GM23338 (cell line): ENCODE measurements around the gene ATP5MG. TPM values are rescaled to one million over a fixed set of nuclear protein-coding genes. Genes with fewer than 3 reads are reported as not detected.

Experiments used
- ATAC-seq: fragments of 200-7000 bp; cut with Tn5 transposase; 3 replicates; pipeline ENCODE4 v1.9.1; 2020
- DNase-seq: peaks from one replicate; pipeline ENCODE4 v3.0.0-alpha.2; 2015; ENCODE audit warnings: low spot score
- H2AFZ ChIP-seq: fragments of 200-600 bp; sonication (generic); 2 replicates; pipeline ENCODE4 v1.8.0; 2016; ENCODE audit warnings: antibody characterized with exemption, mild to moderate bottlenecking, moderate library complexity
- H3F3A ChIP-seq: fragments of 200-600 bp; sonication (generic); replicated peaks from 2 replicates; pipeline ENCODE4 v1.8.0; 2017; ENCODE audit warnings: antibody characterized with exemption, mixed run types, low read depth
- H3K27ac ChIP-seq: fragments of 200-600 bp; sonication (generic); 2 replicates; pipeline ENCODE4 v1.6.1; 2016; ENCODE audit warnings: low read depth
- H3K27me3 ChIP-seq: fragments of 200-600 bp; sonication (generic); 2 replicates; pipeline ENCODE4 v1.8.0; 2016; ENCODE audit warnings: mild to moderate bottlenecking, mixed run types, moderate library complexity; ENCODE audit not compliant: insufficient read depth
- H3K36me3 ChIP-seq: fragments of 200-600 bp; sonication (generic); 2 replicates; pipeline ENCODE4 v1.8.0; 2016; ENCODE audit warnings: mild to moderate bottlenecking; ENCODE audit not compliant: insufficient read depth
- H3K4me1 ChIP-seq: fragments of 200-600 bp; sonication (generic); 2 replicates; pipeline ENCODE4 v1.8.0; 2016; ENCODE audit warnings: mild to moderate bottlenecking, moderate library complexity; ENCODE audit not compliant: insufficient read depth
- H3K4me2 ChIP-seq: fragments of 200-600 bp; sonication (generic); 2 replicates; pipeline ENCODE4 v1.7.1; 2017; ENCODE audit warnings: mixed run types
- H3K4me3 ChIP-seq: fragments of 200-600 bp; sonication (generic); 2 replicates; pipeline ENCODE4 v1.6.1; 2016; ENCODE audit warnings: mixed run types
- H3K79me2 ChIP-seq: fragments of 200-600 bp; sonication (generic); replicated peaks from 2 replicates; pipeline ENCODE4 v1.8.0; 2017; ENCODE audit warnings: mild to moderate bottlenecking; ENCODE audit not compliant: insufficient read depth
- H3K9me2 ChIP-seq: fragments of 200-600 bp; sonication (generic); 2 replicates; pipeline ENCODE4 v1.8.0; 2017; ENCODE audit not compliant: insufficient read depth
- H4K20me1 ChIP-seq: fragments of 200-600 bp; sonication (generic); replicated peaks from 2 replicates; pipeline ENCODE4 v1.8.0; 2017; ENCODE audit warnings: mild to moderate bottlenecking; ENCODE audit not compliant: insufficient read depth
- H3K27ac Mint-ChIP-seq: 2 replicates; pipeline ENCODE4 v1.8.0; 2020; ENCODE audit warnings: inconsistent platforms, mild to moderate bottlenecking, moderate library complexity, mixed read lengths
- H3K27me3 Mint-ChIP-seq: 3 replicates; pipeline ENCODE4 v1.8.0; 2022; ENCODE audit warnings: low read depth, mild to moderate bottlenecking, moderate library complexity, mixed read lengths, inconsistent platforms; ENCODE audit not compliant: insufficient read depth, poor library complexity
- H3K36me3 Mint-ChIP-seq: 3 replicates; pipeline ENCODE4 v1.8.0; 2021; ENCODE audit warnings: low read depth, mild to moderate bottlenecking, inconsistent platforms, moderate library complexity, mixed read lengths
- H3K4me1 Mint-ChIP-seq: 3 replicates; pipeline ENCODE4 v1.8.0; 2020; ENCODE audit warnings: mild to moderate bottlenecking, inconsistent platforms, mixed read lengths
- H3K4me3 Mint-ChIP-seq: 3 replicates; pipeline ENCODE4 v1.8.0; 2021; ENCODE audit warnings: moderate library complexity, mild to moderate bottlenecking, inconsistent platforms, mixed read lengths
- H3K9me3 Mint-ChIP-seq: 3 replicates; pipeline ENCODE4 v1.8.0; 2020; ENCODE audit warnings: moderate library complexity, mild to moderate bottlenecking, inconsistent platforms, mixed read lengths
- CREB1 ChIP-seq: fragments of 250-450 bp; sonication (Bioruptor Pico); IDR thresholded peaks from 2 replicates; pipeline ENCODE4 v1.5.0; 2020; ENCODE audit warnings: low read depth, mild to moderate bottlenecking, moderate library complexity
- EZH2 ChIP-seq: fragments of 200-600 bp; sonication (generic); IDR thresholded peaks from one replicate; pipeline ENCODE4 v1.8.0; 2017; ENCODE audit warnings: antibody characterized with exemption, mild to moderate bottlenecking, low read depth; ENCODE audit not compliant: unreplicated experiment
- EZH2phosphoT487 ChIP-seq: fragments of 200-600 bp; sonication (generic); IDR thresholded peaks from one replicate; pipeline ENCODE4 v1.8.1; 2018; ENCODE audit warnings: antibody characterized with exemption; ENCODE audit not compliant: unreplicated experiment
- JUNB ChIP-seq: IDR thresholded peaks from one replicate; pipeline ENCODE4 v1.6.1; 2016; ENCODE audit warnings: antibody characterized with exemption; ENCODE audit not compliant: unreplicated experiment
- NANOG ChIP-seq: IDR thresholded peaks from 2 replicates; pipeline ENCODE4 v1.6.1; 2016; ENCODE audit warnings: antibody characterized with exemption, borderline replicate concordance
- POLR2AphosphoS5 ChIP-seq: IDR thresholded peaks from 2 replicates; pipeline ENCODE4 v1.6.1; 2016; ENCODE audit warnings: antibody characterized with exemption, low read depth
- STAT1 ChIP-seq: IDR thresholded peaks from one replicate; pipeline ENCODE4 v1.6.1; 2016; ENCODE audit warnings: antibody characterized with exemption; ENCODE audit not compliant: unreplicated experiment
- ZNF114 ChIP-seq: fragments of 250-450 bp; sonication (Bioruptor Pico); IDR thresholded peaks from 2 replicates; pipeline ENCODE4 v1.5.0; 2020; ENCODE audit warnings: mild to moderate bottlenecking, moderate library complexity
- ZNF331 ChIP-seq: fragments of 250-450 bp; sonication (Bioruptor Pico); IDR thresholded peaks from 2 replicates; pipeline ENCODE4 v1.5.0; 2020; ENCODE audit warnings: low read depth, mild to moderate bottlenecking, moderate library complexity
- polyA plus RNA-seq: library from polyadenylated mRNA; unstranded; fragments of >200 nt; fragmentation: Nextera tagmentation; extraction: Ambion mirVana; gene quantifications from 2 replicates; pipeline ENCODE4 v1.2.1, GENCODE V29; 2016
- total RNA-seq: library from RNA; depleted of rRNA; stranded (reverse); fragments of >200 nt; shearing (Covaris generic); gene quantifications from 2 replicates; pipeline ENCODE4 v1.2.3, GENCODE V29; 2014
- TF ChIP-seq, protein P1 (sequence below): IDR thresholded peaks from 2 replicates; pipeline ENCODE4 v1.6.1; 2016; ENCODE audit warnings: antibody characterized with exemption
- TF ChIP-seq, protein P2 (sequence below): IDR thresholded peaks from one replicate; pipeline ENCODE4 v1.6.1; 2018; ENCODE audit warnings: antibody characterized with exemption; ENCODE audit not compliant: unreplicated experiment
- TF ChIP-seq, protein P3 (sequence below): fragments of 250-450 bp; sonication (Bioruptor Pico); IDR thresholded peaks from 2 replicates; pipeline ENCODE4 v1.5.0; 2020; ENCODE audit warnings: mild to moderate bottlenecking, moderate library complexity
- TF ChIP-seq, protein P4 (sequence below), 2 experiments: fragments of 200-600 bp in 1 of 2; sonication (generic) in 1 of 2; conservative IDR thresholded peaks; 2 replicates each; pipeline versions ENCODE4 v1.5.1 to v1.6.1; 2016 to 2017; ENCODE audit warnings: antibody characterized with exemption in 2 of 2, low read depth in 2 of 2, mild to moderate bottlenecking in 2 of 2, moderate library complexity in 1 of 2

The ATP5MG gene
- total and polyA plus RNA-seq, 2 experiments from 2014 or later, result 41.7 to 987 TPM

DNA sequence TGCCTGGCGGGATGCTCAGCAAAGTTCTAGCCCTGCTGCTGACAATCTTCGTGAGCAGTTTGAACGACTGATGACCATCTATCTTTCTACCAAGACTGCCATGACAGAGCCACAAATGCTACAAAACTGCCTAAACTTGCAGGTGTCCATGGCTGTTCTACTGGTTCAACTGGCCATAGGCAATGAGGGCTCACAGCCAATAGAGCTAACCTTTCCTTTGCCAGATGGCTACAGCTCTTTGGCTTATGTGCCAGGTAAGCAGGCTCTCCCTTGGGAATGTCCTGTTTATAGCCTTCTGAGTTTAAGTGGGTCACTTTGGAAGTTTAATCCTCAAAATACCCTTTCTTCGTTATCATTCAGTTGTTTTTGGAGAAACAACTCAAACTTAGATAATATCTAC lies 21.9 kb upstream of the ATP5MG start:
- Histone ChIP-seq H3K4me3 (no peak overlapping the region), H3F3A (no peaks in the 10 kb centered on the region), H2AFZ (no peak overlapping the region), H4K20me1 (peaks cover 7% of the 10 kb centered on the region; the same call in 1 of the 2 replicates), H3K4me2 (no peak overlapping the region), H3K27ac (no peak overlapping the region), H3K79me2 (no peaks in the 10 kb centered on the region), H3K27me3 (no peaks in the 10 kb centered on the region), H3K9me2 (no peaks in the 10 kb centered on the region), H3K36me3 (peaks cover 40% of the 10 kb centered on the region), H3K4me1 (no peaks in the 10 kb centered on the region)
- no peaks in the 10 kb centered on the region for H3K4me1 Mint-ChIP-seq
- DNase-seq (no peak), ATAC-seq (no peak)
- no peaks in the 10 kb centered on the region for H3K27me3 Mint-ChIP-seq
- H3K27ac Mint-ChIP-seq, result no peak overlapping the region
- no peak overlapping the region for H3K4me3 Mint-ChIP-seq
- peaks cover 61% of the 10 kb centered on the region for H3K36me3 Mint-ChIP-seq
- no peak for TF ChIP-seq EZH2
- no peak for TF ChIP-seq CREB1 (CRISPR knock-in tag)
- TF ChIP-seq, protein P1, sequence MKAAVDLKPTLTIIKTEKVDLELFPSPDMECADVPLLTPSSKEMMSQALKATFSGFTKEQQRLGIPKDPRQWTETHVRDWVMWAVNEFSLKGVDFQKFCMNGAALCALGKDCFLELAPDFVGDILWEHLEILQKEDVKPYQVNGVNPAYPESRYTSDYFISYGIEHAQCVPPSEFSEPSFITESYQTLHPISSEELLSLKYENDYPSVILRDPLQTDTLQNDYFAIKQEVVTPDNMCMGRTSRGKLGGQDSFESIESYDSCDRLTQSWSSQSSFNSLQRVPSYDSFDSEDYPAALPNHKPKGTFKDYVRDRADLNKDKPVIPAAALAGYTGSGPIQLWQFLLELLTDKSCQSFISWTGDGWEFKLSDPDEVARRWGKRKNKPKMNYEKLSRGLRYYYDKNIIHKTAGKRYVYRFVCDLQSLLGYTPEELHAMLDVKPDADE, result no peak
- TF ChIP-seq, protein P2, sequence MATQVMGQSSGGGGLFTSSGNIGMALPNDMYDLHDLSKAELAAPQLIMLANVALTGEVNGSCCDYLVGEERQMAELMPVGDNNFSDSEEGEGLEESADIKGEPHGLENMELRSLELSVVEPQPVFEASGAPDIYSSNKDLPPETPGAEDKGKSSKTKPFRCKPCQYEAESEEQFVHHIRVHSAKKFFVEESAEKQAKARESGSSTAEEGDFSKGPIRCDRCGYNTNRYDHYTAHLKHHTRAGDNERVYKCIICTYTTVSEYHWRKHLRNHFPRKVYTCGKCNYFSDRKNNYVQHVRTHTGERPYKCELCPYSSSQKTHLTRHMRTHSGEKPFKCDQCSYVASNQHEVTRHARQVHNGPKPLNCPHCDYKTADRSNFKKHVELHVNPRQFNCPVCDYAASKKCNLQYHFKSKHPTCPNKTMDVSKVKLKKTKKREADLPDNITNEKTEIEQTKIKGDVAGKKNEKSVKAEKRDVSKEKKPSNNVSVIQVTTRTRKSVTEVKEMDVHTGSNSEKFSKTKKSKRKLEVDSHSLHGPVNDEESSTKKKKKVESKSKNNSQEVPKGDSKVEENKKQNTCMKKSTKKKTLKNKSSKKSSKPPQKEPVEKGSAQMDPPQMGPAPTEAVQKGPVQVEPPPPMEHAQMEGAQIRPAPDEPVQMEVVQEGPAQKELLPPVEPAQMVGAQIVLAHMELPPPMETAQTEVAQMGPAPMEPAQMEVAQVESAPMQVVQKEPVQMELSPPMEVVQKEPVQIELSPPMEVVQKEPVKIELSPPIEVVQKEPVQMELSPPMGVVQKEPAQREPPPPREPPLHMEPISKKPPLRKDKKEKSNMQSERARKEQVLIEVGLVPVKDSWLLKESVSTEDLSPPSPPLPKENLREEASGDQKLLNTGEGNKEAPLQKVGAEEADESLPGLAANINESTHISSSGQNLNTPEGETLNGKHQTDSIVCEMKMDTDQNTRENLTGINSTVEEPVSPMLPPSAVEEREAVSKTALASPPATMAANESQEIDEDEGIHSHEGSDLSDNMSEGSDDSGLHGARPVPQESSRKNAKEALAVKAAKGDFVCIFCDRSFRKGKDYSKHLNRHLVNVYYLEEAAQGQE, result no peak
- no peak for TF ChIP-seq POLR2AphosphoS5
- no peak for TF ChIP-seq EZH2phosphoT487
- no peak for TF ChIP-seq ZNF114
- TF ChIP-seq, protein P3, sequence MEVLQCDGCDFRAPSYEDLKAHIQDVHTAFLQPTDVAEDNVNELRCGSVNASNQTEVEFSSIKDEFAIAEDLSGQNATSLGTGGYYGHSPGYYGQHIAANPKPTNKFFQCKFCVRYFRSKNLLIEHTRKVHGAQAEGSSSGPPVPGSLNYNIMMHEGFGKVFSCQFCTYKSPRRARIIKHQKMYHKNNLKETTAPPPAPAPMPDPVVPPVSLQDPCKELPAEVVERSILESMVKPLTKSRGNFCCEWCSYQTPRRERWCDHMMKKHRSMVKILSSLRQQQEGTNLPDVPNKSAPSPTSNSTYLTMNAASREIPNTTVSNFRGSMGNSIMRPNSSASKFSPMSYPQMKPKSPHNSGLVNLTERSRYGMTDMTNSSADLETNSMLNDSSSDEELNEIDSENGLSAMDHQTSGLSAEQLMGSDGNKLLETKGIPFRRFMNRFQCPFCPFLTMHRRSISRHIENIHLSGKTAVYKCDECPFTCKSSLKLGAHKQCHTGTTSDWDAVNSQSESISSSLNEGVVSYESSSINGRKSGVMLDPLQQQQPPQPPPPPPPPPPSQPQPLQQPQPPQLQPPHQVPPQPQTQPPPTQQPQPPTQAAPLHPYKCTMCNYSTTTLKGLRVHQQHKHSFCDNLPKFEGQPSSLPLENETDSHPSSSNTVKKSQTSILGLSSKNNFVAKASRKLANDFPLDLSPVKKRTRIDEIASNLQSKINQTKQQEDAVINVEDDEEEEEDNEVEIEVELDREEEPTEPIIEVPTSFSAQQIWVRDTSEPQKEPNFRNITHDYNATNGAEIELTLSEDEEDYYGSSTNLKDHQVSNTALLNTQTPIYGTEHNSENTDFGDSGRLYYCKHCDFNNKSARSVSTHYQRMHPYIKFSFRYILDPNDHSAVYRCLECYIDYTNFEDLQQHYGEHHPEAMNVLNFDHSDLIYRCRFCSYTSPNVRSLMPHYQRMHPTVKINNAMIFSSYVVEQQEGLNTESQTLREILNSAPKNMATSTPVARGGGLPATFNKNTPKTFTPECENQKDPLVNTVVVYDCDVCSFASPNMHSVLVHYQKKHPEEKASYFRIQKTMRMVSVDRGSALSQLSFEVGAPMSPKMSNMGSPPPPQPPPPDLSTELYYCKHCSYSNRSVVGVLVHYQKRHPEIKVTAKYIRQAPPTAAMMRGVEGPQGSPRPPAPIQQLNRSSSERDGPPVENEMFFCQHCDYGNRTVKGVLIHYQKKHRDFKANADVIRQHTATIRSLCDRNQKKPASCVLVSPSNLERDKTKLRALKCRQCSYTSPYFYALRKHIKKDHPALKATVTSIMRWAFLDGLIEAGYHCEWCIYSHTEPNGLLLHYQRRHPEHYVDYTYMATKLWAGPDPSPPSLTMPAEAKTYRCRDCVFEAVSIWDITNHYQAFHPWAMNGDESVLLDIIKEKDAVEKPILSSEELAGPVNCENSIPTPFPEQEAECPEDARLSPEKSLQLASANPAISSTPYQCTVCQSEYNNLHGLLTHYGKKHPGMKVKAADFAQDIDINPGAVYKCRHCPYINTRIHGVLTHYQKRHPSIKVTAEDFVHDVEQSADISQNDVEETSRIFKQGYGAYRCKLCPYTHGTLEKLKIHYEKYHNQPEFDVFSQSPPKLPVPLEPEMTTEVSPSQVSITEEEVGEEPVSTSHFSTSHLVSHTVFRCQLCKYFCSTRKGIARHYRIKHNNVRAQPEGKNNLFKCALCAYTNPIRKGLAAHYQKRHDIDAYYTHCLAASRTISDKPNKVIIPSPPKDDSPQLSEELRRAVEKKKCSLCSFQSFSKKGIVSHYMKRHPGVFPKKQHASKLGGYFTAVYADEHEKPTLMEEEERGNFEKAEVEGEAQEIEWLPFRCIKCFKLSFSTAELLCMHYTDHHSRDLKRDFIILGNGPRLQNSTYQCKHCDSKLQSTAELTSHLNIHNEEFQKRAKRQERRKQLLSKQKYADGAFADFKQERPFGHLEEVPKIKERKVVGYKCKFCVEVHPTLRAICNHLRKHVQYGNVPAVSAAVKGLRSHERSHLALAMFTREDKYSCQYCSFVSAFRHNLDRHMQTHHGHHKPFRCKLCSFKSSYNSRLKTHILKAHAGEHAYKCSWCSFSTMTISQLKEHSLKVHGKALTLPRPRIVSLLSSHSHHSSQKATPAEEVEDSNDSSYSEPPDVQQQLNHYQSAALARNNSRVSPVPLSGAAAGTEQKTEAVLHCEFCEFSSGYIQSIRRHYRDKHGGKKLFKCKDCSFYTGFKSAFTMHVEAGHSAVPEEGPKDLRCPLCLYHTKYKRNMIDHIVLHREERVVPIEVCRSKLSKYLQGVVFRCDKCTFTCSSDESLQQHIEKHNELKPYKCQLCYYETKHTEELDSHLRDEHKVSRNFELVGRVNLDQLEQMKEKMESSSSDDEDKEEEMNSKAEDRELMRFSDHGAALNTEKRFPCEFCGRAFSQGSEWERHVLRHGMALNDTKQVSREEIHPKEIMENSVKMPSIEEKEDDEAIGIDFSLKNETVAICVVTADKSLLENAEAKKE (CRISPR knock-in tag), result no peak
- TF ChIP-seq, protein P4, sequence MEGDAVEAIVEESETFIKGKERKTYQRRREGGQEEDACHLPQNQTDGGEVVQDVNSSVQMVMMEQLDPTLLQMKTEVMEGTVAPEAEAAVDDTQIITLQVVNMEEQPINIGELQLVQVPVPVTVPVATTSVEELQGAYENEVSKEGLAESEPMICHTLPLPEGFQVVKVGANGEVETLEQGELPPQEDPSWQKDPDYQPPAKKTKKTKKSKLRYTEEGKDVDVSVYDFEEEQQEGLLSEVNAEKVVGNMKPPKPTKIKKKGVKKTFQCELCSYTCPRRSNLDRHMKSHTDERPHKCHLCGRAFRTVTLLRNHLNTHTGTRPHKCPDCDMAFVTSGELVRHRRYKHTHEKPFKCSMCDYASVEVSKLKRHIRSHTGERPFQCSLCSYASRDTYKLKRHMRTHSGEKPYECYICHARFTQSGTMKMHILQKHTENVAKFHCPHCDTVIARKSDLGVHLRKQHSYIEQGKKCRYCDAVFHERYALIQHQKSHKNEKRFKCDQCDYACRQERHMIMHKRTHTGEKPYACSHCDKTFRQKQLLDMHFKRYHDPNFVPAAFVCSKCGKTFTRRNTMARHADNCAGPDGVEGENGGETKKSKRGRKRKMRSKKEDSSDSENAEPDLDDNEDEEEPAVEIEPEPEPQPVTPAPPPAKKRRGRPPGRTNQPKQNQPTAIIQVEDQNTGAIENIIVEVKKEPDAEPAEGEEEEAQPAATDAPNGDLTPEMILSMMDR (conservative IDR thresholded peaks at IDR 0.05; ENCODE audit: low read depth in 2 of 2), result no peak
- TF ChIP-seq STAT1, result no peak
- TF ChIP-seq ZNF331 (CRISPR knock-in tag), result no peak
- TF ChIP-seq NANOG, result no peak
- TF ChIP-seq JUNB, result no peak
- H3K9me3 Mint-ChIP-seq, result no peaks in the 10 kb centered on the region
